Measurements from ENCODE around the gene LIMCH1.
"Not testable (repeated sequence)": the region's sequence is repeated elsewhere in the genome, so short reads cannot be mapped to it uniquely, and the experiment has no call there.

Gene LIMCH1

GRCh38 chr4:41683326-41683725 lies 145.4 kb downstream of the LIMCH1 start:
- DNase-seq (ENCODE audit: low spot score): no peak

DNA sequence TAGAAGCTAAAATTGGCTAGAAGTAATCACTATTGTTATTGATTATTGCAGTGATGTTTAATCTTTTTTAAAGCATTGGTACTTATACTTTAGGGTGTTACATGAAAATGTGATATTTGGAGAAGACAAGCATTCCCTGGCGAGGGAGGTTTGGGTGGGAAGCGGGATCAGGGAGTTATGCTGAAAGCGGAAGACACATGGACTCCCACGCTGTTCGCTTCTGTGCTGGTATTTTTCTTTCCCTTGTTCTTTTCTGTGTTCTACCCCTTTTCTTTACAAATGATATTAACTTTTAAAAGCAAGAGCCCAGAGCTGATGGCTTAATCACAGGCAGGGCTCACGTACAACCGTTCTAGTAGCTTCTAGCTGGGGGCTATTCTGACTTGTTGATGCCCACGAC lies 148.9 kb downstream of the LIMCH1 start:
- no peak for DNase-seq (ENCODE audit: low spot score)

DNA sequence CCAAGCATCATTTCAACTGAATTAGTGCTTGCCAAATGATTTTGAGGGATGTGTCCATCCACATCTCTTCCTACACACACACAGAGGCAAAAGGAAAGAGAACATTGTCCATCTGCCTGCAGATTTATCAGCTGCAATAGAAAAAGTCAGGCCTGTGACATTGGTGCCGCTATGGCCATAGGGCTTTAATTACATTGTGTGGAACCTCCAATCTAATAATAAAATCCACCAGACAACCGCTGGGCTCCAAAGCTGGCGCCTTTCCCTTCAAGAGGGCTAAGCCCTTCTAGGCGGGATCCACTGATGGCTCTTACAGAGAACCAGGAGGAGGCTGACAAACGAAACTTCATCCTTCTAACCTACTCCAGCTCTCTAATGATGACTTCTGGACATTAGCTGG lies 150.0 kb downstream of the LIMCH1 start:
- no peak for DNase-seq (ENCODE audit: low spot score)

GRCh38 chr4:41692717-41693345 lies 154.9 kb downstream of the LIMCH1 start:
- peak; percentile 54 for DNase-seq (ENCODE audit: low spot score)

GRCh38 chr4:41693629-41694028 lies 155.7 kb downstream of the LIMCH1 start:
- DNase-seq (ENCODE audit: low spot score): peak; percentile 48

GRCh38 chr4:41696131-41696530 lies 158.2 kb downstream of the LIMCH1 start:
- DNase-seq (ENCODE audit: low spot score): no peak

DNA sequence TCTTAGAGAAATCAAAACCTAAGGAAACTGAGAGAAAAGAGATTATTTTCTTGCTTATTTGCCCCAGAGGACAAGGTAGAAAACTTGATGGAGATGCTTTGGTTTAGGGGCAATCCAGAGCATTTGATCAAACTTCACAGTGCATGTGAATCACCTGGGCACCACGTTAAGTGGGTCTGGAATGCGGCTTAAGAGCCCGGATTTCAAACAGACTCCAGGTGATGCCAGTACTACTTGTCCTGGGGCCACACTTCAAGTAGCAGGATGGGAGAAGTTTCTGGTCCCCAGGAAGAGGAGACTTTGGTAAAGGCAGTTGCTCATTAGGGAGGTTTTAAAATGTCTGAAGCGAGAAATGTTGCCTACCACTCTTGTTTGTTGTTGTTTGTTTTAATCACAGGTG lies 158.8 kb downstream of the LIMCH1 start:
- DNase-seq (ENCODE audit: low spot score): no peak

GRCh38 chr4:41701983-41702382 lies 164.0 kb downstream of the LIMCH1 start:
- DNase-seq (ENCODE audit: low spot score): no peak

DNA sequence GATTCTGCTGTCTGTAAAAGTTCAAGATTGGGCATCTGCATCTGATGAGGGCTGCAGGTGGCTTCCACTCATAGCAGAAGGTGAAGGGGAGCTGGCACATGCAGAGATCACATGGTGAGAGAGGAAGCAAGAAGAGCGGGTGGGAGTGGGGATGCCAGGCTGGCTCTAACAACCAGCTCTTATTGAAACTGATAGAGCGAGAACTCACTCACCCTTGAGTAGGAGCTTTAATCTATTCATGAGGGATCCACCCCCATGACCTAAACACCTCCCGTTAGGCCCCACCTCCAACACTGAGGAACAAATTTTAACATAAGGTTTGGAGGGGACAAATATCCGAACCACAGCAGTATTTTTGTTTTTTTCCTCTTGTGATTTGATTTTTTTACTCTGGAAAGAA lies 164.8 kb downstream of the LIMCH1 start:
- DNase-seq (ENCODE audit: low spot score): no peak

GRCh38 chr4:41703785-41704184 lies 165.8 kb downstream of the LIMCH1 start:
- DNase-seq (ENCODE audit: low spot score): no peak

DNA sequence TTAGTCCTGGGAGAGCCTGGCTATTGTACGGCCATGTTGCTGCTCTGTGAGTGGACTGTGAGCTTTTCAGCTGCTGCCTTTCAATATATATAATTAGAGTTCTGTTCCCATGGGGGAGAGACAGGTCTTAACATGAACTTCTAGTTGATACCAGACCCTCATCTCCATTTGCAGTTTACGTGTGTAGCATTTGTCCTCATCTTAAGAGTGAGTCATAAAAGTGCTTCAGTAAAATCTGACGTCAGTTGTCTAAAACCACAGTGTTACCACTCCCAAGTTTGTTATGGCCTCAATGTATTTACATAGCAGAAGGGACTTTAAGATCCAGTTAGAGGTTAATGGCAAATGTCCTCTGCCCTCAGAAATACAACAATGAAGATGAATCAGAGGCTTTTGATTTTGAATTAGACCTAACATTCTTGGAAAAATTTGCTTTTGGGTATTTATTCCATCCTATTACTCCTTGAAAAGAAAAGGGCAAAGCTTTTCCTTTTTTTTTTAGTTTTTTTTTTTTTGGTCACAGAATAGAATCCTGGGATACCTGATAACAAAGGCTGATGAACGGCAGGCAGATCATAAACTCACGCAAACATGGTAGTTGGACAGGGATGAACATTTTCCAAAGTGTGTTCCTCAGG lies 172.0 kb downstream of the LIMCH1 start:
- no peak for DNase-seq (ENCODE audit: low spot score)

DNA sequence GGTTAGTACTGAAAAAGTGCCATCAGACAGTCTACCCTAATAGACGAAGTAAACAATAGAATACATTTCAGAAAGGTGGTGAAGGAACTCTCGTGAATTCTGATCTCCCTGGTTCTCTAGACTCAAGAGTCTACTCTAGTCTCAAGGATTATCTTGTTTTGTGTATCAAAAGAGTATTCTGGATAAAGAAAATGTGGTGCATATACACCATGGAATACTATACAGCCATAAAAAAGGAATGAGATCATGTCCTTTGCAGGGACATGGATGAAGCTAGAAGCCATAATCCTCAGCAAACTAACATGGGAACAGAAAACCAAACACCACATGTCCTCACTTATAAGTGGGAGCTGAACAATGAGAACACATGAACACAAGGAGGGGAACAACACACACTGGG lies 173.7 kb downstream of the LIMCH1 start:
- DNase-seq (ENCODE audit: low spot score): not testable (repeated sequence)

- DNase-seq (ENCODE audit: low spot score): no peak
Observed at GRCh38 chr4:41712425-41712824, 174.5 kb downstream of the LIMCH1 start.

GRCh38 chr4:41713768-41714167 lies 175.8 kb downstream of the LIMCH1 start:
- no peak for DNase-seq (ENCODE audit: low spot score)

- no peak for DNase-seq (ENCODE audit: low spot score)
Observed at GRCh38 chr4:41714364-41715000, 176.5 kb downstream of the LIMCH1 start.

DNA sequence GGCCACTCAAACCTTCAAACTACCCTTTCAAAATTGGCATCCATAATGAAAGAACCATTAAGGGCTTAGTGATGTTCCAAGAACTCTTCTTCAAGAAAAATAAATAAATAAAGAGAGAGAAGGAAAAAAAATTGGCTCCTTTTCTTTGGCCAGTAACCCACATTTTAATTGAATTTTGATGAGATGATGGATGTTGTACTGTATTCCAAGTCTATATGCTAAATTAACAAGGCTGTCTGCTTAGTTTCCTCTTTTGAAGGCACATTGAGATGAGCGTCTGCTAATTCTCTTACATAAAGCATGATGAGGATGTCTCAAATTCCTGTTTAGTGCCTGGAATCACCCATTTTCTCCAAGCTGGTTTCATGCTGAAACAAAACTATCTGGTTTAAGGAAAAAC lies 177.2 kb downstream of the LIMCH1 start:
- no peak for DNase-seq (ENCODE audit: low spot score)

DNA sequence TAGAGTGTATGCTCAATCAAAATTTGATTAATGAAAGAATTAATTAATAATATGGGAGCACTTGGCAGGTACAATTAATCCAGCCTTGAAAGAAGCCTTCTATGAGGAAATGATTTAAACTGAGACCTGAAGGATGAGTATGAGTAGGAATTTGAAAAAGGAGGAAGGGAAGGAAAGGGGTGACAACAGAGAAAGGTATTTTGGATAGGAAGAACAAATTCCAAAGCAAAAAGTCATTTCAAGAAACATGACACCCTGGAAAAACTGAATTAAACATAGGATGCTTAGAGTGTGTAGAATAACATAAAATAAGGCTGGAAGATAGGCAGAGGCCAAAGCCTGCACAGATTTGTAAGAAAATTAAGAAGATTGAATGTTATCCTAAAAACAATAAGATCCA lies 180.9 kb downstream of the LIMCH1 start:
- no peak for DNase-seq (ENCODE audit: low spot score)

- no peak for DNase-seq (ENCODE audit: low spot score)
Observed at GRCh38 chr4:41719417-41719816, 181.5 kb downstream of the LIMCH1 start.

DNA sequence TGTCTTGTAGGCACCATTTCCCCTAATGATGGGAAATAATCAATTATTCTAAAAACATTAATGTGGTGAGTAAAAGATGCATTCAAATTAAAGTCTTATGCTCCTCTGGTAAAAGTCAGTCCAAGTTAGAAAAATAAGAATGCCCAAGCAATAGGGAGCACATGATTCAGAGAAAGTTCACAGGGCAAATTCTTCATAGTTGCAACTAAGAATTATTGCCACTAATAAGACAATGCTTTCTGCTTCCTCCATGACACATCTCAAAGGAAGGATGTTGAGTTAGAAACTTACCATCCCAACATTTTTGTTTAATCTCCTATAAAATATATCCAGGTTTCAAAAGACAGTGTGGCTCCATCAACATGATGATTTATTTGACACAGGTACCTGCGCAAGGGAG lies 184.2 kb downstream of the LIMCH1 start:
- no peak for DNase-seq (ENCODE audit: low spot score)

DNA sequence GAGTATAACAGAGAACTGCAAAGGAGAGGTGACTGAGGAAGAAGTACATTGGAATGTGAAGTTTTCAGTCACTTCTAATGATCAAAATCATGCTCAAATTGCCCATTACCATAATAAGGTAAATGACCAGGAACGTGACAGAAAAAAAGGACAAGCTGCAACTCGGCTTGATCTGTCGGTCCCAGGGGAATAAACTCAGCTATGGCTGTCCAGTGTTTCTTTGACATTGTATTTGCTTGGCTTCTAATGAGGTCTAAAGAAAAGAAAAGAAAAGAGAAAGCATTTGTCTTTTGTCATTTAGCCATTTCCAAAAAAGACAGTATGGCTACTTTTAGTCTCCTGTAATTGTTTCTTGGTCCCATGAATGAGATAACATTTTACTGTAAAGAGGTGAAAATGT lies 185.3 kb downstream of the LIMCH1 start:
- DNase-seq (ENCODE audit: low spot score): no peak

DNA sequence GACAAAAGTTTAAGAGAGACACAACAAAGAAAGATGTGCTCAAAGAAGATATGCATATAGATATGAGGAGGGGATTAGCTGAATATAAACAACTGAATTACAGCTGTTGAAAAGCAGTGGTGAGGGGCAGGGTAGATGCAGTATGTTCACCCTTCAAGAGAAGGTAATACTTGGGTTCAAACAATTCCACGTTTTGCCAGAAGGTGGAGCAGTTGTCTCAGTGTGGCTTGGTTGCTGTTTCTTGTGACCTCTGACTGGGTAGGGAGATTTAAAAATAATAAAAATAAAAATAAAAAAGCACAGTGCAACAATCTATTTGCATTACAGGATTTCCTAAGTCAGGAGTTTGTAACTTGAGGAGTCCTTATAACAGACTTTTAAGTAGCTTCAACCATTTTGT lies 187.3 kb downstream of the LIMCH1 start:
- no peak for DNase-seq (ENCODE audit: low spot score)

DNA sequence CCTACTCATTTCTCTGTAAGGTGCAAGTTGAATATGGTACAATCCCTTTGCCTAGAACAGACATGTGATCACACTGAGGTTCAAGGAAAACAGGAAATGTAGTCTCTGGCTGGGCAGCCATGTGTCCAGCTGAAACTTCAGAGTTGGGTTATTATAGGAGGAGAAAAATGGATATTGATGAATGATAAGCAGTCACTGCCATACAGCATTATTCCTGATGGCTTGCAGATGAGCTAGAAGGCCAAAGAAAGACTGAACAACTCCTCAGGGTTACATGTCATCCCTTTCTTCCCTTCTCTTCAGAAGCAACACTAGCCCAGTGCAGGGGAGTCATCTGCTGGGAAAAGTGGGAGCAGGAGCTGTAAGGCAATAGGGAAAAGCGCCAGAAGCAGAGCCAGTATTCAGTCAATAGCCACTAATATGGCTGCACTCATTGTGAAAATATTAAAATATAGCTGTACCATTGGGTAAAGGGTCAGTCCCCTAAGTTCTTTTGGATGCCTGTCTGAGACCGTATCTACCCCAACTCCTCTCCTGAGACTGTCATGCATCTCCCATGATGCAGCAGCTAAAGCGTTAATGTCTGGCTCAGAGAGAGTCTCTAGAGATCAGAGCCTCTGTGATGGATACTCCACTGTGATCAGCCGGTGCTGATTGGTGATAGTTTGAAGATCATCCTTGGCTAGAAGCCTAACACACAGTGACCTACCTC lies 190.1 kb downstream of the LIMCH1 start:
- DNase-seq (ENCODE audit: low spot score): no peak

GRCh38 chr4:41728573-41728913 lies 190.6 kb downstream of the LIMCH1 start:
- no peak for DNase-seq (ENCODE audit: low spot score)
